ENCODE data around the gene TPST2.

GRCh38 chr22:26522592-26522991, 67.3 kb downstream of the TPST2 start:
- TF ChIP-seq, protein P1, sequence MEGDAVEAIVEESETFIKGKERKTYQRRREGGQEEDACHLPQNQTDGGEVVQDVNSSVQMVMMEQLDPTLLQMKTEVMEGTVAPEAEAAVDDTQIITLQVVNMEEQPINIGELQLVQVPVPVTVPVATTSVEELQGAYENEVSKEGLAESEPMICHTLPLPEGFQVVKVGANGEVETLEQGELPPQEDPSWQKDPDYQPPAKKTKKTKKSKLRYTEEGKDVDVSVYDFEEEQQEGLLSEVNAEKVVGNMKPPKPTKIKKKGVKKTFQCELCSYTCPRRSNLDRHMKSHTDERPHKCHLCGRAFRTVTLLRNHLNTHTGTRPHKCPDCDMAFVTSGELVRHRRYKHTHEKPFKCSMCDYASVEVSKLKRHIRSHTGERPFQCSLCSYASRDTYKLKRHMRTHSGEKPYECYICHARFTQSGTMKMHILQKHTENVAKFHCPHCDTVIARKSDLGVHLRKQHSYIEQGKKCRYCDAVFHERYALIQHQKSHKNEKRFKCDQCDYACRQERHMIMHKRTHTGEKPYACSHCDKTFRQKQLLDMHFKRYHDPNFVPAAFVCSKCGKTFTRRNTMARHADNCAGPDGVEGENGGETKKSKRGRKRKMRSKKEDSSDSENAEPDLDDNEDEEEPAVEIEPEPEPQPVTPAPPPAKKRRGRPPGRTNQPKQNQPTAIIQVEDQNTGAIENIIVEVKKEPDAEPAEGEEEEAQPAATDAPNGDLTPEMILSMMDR (IDR thresholded peaks at IDR 0.05), result no peak
- TF ChIP-seq POLR2A (IDR thresholded peaks at IDR 0.05), result no peak

Data from esophagus squamous epithelium (tissue), 4 donors.